ENCODE results near the gene LRRC55.

LRRC55 gene

DNA sequence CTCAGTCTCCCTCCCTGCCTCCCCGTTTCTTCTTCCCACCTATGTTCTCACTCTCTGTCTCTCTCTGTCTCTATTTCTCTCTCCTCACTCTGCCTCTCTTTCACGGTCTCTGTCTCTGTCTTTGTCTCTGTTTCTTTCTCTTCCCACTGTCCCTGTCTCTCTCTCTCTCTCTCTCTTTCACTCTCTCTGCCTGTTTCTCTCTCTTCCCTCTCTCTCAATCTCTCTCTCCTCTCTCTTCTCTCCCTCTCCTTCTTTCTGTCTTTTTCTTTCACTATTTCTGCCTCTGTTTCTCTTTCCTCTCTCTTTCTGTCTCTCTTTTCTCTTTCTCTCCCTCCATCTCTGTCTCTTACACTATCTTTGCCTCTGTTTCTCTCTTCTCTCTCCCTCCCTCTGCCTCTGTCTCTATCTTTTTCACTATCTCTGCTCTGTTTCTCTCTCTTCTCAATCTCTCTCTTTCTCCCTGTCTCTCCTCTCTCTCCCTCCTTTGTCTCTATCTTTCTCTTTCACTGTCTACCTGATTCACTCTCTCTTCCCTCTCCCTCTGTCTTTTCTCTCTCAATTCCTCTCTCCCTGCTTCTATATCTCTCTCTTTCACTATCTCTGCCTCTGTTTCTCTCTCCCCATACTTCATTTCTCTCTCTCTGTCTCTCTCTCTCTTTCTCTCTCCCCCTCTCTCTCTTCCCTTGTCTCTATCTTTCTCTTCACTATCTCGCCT is 49.9 kb downstream of the LRRC55 start:
- Histone ChIP-seq H3K18ac (ENCODE audit: low read length) (no peak overlapping the region), H3K79me2 (ENCODE audit: control insufficient read depth, insufficient read depth, low read length) (peaks cover 36% of the 10 kb centered on the region), H3K36me3 (ENCODE audit: control insufficient read depth, insufficient read depth, low read length) (no peaks in the 10 kb centered on the region), H3K23ac (ENCODE audit: low read length) (no peak overlapping the region), H2BK15ac (replicated peaks; ENCODE audit: low read depth) (no peak overlapping the region), H3K4me1 (ENCODE audit: control insufficient read depth, low read depth, low read length) (peaks cover 23% of the 10 kb centered on the region), H3K79me1 (ENCODE audit: low read length) (peaks cover 2% of the 10 kb centered on the region), H3K9ac (ENCODE audit: low read length) (peak overlapping the region; percentile 5), H3K56ac (ENCODE audit: low read length) (peak overlapping the region; percentile 80), H3K4me2 (ENCODE audit: low read length) (no peak overlapping the region), H4K5ac (ENCODE audit: low read length) (no peak overlapping the region), H2AK5ac (ENCODE audit: low read length) (no peak overlapping the region), H4K8ac (ENCODE audit: low read depth, low read length) (no peak overlapping the region), H2BK5ac (ENCODE audit: low read length) (no peak overlapping the region), H3K27me3 (ENCODE audit: insufficient read depth, low read length, poor library complexity) (no peaks in the 10 kb centered on the region), H3K27ac (ENCODE audit: low read depth, low read length) (no peak overlapping the region), H3K4ac (ENCODE audit: low read depth, low read length) (no peak overlapping the region), H3K4me3 (ENCODE audit: low read length) (no peak overlapping the region), H2BK120ac (ENCODE audit: low read depth, low read length) (no peak overlapping the region)
- 100% methylated on average over 1 of the region's 3 CpGs for WGBS (ENCODE audit: extremely low coverage, insufficient coverage, low lambda C conversion rate)
- DNase-seq, result no peak

DNA sequence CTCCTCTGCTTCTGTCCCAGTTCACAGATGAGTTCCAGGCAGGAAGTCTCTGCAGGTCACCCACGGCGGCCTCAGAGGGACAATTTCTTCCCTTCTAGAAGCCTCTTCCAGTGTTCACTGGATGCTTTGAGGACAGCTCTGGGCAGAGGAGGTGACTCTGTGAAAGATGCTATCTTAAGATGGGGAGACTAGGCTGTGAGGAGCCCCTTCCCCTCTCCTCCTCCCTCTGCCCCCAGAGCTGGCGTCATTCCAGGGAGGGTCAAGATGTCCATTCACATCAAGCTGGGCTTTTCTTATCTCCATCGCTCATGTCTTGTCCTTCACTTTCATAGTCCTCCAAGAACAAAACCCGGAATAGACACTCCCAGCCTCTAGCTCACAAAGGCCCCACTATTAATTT is 51.9 kb downstream of the LRRC55 start:
- Histone ChIP-seq H4K5ac (ENCODE audit: low read length) (no peak overlapping the region), H3K4ac (ENCODE audit: low read depth, low read length) (peak overlapping the region; percentile 50), H3K36me3 (ENCODE audit: control insufficient read depth, insufficient read depth, low read length) (no peaks in the 10 kb centered on the region), H3K56ac (ENCODE audit: low read length) (peak overlapping the region; percentile 91), H2AK5ac (ENCODE audit: low read length) (no peak overlapping the region), H4K8ac (ENCODE audit: low read depth, low read length) (no peak overlapping the region), H2BK5ac (ENCODE audit: low read length) (peak overlapping the region; percentile 10), H3K4me1 (ENCODE audit: control insufficient read depth, low read depth, low read length) (peaks cover 26% of the 10 kb centered on the region), H3K9ac (ENCODE audit: low read length) (peak overlapping the region; percentile 71), H2BK120ac (ENCODE audit: low read depth, low read length) (no peak overlapping the region), H3K27me3 (ENCODE audit: insufficient read depth, low read length, poor library complexity) (no peaks in the 10 kb centered on the region), H3K4me2 (ENCODE audit: low read length) (peak overlapping the region; percentile 39), H3K79me1 (ENCODE audit: low read length) (peaks cover 2% of the 10 kb centered on the region), H3K79me2 (ENCODE audit: control insufficient read depth, insufficient read depth, low read length) (peaks cover 39% of the 10 kb centered on the region), H3K23ac (ENCODE audit: low read length) (no peak overlapping the region), H2BK15ac (replicated peaks; ENCODE audit: low read depth) (no peak overlapping the region), H3K27ac (ENCODE audit: low read depth, low read length) (no peak overlapping the region), H3K18ac (ENCODE audit: low read length) (peak overlapping the region; percentile 43), H3K4me3 (ENCODE audit: low read length) (peak overlapping the region; percentile 53)
- WGBS (ENCODE audit: extremely low coverage, insufficient coverage, low lambda C conversion rate), result no CpG with 5 or more reads among the region's 5 CpGs
- DNase-seq, result no peak

DNA sequence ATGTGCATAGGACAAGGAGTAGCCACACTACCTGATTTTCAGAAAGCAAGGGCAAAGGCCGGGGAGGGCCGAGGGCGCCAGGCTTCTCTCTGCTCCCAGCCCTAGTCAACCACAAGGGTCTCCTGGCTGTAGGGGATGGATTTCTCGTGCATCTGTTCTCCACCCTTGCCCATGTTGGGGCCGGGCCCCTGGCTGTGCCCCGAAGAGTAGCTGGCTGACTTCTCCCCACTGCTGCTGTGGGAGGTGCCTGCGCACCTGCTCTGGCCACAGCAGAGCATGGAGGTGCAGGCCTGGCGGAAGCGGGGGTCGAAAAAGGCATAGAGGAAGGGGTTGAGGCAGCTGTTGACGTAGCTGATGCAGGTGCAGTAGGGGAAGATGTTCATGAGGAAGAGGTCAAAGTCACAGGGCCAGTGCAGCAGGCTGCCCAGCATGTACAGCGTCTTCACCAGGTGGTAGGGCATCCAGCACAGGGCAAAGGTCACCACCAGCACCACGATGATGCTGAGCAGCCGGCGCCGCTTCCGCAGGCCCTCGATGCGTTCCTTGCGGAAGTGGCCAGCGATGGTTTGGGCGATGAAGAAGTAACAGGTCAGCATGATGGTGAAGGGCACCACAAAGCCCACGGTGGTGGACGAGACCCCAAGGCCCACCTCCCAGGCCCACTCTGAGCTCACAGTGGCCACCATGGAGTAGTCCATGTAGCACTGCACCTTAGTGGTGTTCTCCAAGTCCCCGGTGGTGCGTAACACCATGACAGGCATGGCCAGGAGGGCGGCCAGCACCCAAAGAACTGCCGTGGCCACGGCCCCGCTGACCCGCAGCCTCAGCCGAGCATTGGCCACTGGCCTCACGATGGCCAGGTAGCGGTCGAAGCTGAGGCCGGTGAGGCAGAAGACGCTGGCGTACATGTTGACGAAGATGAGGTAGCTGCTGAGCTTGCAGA is 54.3 kb downstream of the LRRC55 start:
- H3K4me3 ChIP-seq (ENCODE audit: low read length), result peak overlapping the region; percentile 53
- H3K56ac ChIP-seq (ENCODE audit: low read length), result peak overlapping the region; percentile 91
- peaks cover 39% of the 10 kb centered on the region for H3K79me2 ChIP-seq (ENCODE audit: control insufficient read depth, insufficient read depth, low read length)
- peak overlapping the region; percentile 92 for H2BK5ac ChIP-seq (ENCODE audit: low read length)
- H3K27me3 ChIP-seq (ENCODE audit: insufficient read depth, low read length, poor library complexity), result no peaks in the 10 kb centered on the region
- peaks cover 26% of the 10 kb centered on the region for H3K4me1 ChIP-seq (ENCODE audit: control insufficient read depth, low read depth, low read length)
- WGBS (ENCODE audit: extremely low coverage, insufficient coverage, low lambda C conversion rate), result no CpG with 5 or more reads among the region's 39 CpGs
- H3K23ac ChIP-seq (ENCODE audit: low read length), result peak overlapping the region; percentile 39
- H3K18ac ChIP-seq (ENCODE audit: low read length), result peak overlapping the region; percentile 64
- H3K4ac ChIP-seq (ENCODE audit: low read depth, low read length), result peak overlapping the region; percentile 47
- peak overlapping the region; percentile 0 for H2BK120ac ChIP-seq (ENCODE audit: low read depth, low read length)
- H4K5ac ChIP-seq (ENCODE audit: low read length), result no peak overlapping the region
- peak overlapping the region; percentile 81 for H2AK5ac ChIP-seq (ENCODE audit: low read length)
- peaks cover 2% of the 10 kb centered on the region for H3K79me1 ChIP-seq (ENCODE audit: low read length)
- H3K36me3 ChIP-seq (ENCODE audit: control insufficient read depth, insufficient read depth, low read length), result no peaks in the 10 kb centered on the region
- peak overlapping the region; percentile 41 for H3K27ac ChIP-seq (ENCODE audit: low read depth, low read length)
- H3K4me2 ChIP-seq (ENCODE audit: low read length), result peak overlapping the region; percentile 21
- no peak overlapping the region for H4K8ac ChIP-seq (ENCODE audit: low read depth, low read length)
- H2BK15ac ChIP-seq (replicated peaks; ENCODE audit: low read depth), result no peak overlapping the region
- DNase-seq, result no peak
- peak overlapping the region; percentile 71 for H3K9ac ChIP-seq (ENCODE audit: low read length)

DNA sequence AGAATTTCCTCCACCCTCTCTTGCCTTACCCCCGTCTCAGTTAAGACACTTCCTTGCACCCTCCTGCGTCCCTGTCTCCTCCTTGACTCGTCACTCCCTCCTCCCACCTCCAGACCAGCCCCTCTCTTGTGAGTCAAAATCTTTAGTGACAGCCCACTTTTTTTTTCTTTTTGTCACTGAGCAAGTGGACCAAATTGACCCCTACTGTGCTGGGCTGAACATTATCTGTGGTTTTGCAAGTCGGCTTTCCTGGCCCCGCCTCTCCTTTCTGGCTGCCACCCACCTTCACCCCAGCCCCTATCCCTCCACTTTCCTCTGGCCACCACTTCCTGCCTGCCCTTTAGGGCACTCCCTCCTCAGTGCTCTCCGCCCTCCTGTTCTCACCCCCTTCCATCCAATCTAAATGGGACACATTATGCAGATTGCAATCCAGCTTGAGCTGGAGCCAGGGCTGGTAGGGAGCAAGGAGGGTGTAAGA is 55.5 kb downstream of the LRRC55 start, which contains the start of gene APLNR:
APLNR (minus strand) TSS at position 47 of the 478 bp plus-strand sequence. CDS start 246 bp downstream, outside the sequence.
- Histone ChIP-seq H3K18ac (ENCODE audit: low read length) (peak within 1 kb of the TSS; percentile 64), H3K9ac (ENCODE audit: low read length) (peak within 1 kb of the TSS; percentile 71), H2BK5ac (ENCODE audit: low read length) (peak within 1 kb of the TSS; percentile 92), H4K5ac (ENCODE audit: low read length) (no peak within 1 kb of the TSS), H2BK120ac (ENCODE audit: low read depth, low read length) (peak within 1 kb of the TSS; percentile 64), H3K23ac (ENCODE audit: low read length) (peak within 1 kb of the TSS; percentile 39), H4K8ac (ENCODE audit: low read depth, low read length) (no peak within 1 kb of the TSS), H3K4ac (ENCODE audit: low read depth, low read length) (no peak within 1 kb of the TSS), H2AK5ac (ENCODE audit: low read length) (peak within 1 kb of the TSS; percentile 81), H3K27me3 (ENCODE audit: insufficient read depth, low read length, poor library complexity) (no peaks in the 10 kb centered on the region), H3K27ac (ENCODE audit: low read depth, low read length) (peak within 1 kb of the TSS; percentile 50), H3K79me2 (ENCODE audit: control insufficient read depth, insufficient read depth, low read length) (peaks cover 39% of the 10 kb centered on the region), H3K56ac (ENCODE audit: low read length) (peak within 1 kb of the TSS; percentile 91), H3K36me3 (ENCODE audit: control insufficient read depth, insufficient read depth, low read length) (no peaks in the 10 kb centered on the region), H3K4me1 (ENCODE audit: control insufficient read depth, low read depth, low read length) (peaks cover 35% of the 10 kb centered on the region), H3K4me3 (ENCODE audit: low read length) (peak within 1 kb of the TSS; percentile 53), H2BK15ac (replicated peaks; ENCODE audit: low read depth) (no peak within 1 kb of the TSS), H3K79me1 (ENCODE audit: low read length) (peaks cover 2% of the 10 kb centered on the region), H3K4me2 (ENCODE audit: low read length) (peak within 1 kb of the TSS; percentile 33)
- peak; percentile 99 for DNase-seq
- WGBS (ENCODE audit: extremely low coverage, insufficient coverage, low lambda C conversion rate), result no CpG with 5 or more reads among the region's 6 CpGs

DNA sequence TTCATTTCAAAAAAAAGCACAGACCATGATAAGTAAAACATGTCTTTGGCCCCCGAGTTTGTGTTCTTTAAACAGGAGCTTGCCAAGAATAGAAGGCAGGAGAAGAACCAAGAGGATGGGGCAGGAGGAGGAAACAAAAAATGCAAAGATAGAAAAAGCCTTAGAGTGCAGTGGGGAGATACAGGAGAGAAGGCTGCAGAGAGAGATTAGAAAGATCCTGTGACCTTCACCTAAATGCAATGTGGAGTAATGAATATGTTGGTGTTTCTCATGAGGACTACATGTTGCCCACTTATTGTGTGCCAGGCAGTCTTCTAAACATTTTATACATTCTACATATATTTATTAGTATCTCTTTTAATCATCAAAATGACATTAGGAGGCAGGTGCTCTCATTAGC is 57.6 kb downstream of the LRRC55 start:
- H3K27me3 ChIP-seq (ENCODE audit: insufficient read depth, low read length, poor library complexity), result no peaks in the 10 kb centered on the region
- H3K4ac ChIP-seq (ENCODE audit: low read depth, low read length), result no peak overlapping the region
- peak overlapping the region; percentile 22 for H3K18ac ChIP-seq (ENCODE audit: low read length)
- H3K23ac ChIP-seq (ENCODE audit: low read length), result no peak overlapping the region
- H3K79me1 ChIP-seq (ENCODE audit: low read length), result peaks cover 2% of the 10 kb centered on the region
- no peak overlapping the region for H2BK120ac ChIP-seq (ENCODE audit: low read depth, low read length)
- H3K4me2 ChIP-seq (ENCODE audit: low read length), result no peak overlapping the region
- no peak overlapping the region for H2AK5ac ChIP-seq (ENCODE audit: low read length)
- no CpG with 5 or more reads among the region's 1 CpG for WGBS (ENCODE audit: extremely low coverage, insufficient coverage, low lambda C conversion rate)
- peak overlapping the region; percentile 84 for H3K56ac ChIP-seq (ENCODE audit: low read length)
- no peak for DNase-seq
- no peak overlapping the region for H3K4me3 ChIP-seq (ENCODE audit: low read length)
- peaks cover 26% of the 10 kb centered on the region for H3K79me2 ChIP-seq (ENCODE audit: control insufficient read depth, insufficient read depth, low read length)
- peak overlapping the region; percentile 8 for H2BK15ac ChIP-seq (replicated peaks; ENCODE audit: low read depth)
- H4K8ac ChIP-seq (ENCODE audit: low read depth, low read length), result no peak overlapping the region
- peak overlapping the region; percentile 75 for H2BK5ac ChIP-seq (ENCODE audit: low read length)
- H3K36me3 ChIP-seq (ENCODE audit: control insufficient read depth, insufficient read depth, low read length), result no peaks in the 10 kb centered on the region
- peaks cover 32% of the 10 kb centered on the region for H3K4me1 ChIP-seq (ENCODE audit: control insufficient read depth, low read depth, low read length)
- H4K5ac ChIP-seq (ENCODE audit: low read length), result no peak overlapping the region
- H3K9ac ChIP-seq (ENCODE audit: low read length), result no peak overlapping the region
- no peak overlapping the region for H3K27ac ChIP-seq (ENCODE audit: low read depth, low read length)

Data from mesendoderm (in vitro differentiated cells).